ENCODE measurements around the gene CTNND2.
"Not testable (repeated sequence)": the region's sequence is repeated elsewhere in the genome, so short reads cannot be mapped to it uniquely, and the experiment has no call there.

GRCh38 chr5:11616624-11617023 lies 287.6 kb downstream of the CTNND2 start:
- not testable (repeated sequence) for TF ChIP-seq ZEB2 (IDR thresholded peaks at IDR 0.05); BRF1 (IDR thresholded peaks at IDR 0.05; ENCODE audit: borderline replicate concordance, extremely low read depth, insufficient read length); CHD4 (IDR thresholded peaks at IDR 0.05; ENCODE audit: insufficient read depth, insufficient replicate concordance, low read depth, low read length, poor library complexity, severe bottlenecking); ZNF449 (CRISPR knock-in tag; IDR thresholded peaks at IDR 0.05); NR2F6 (CRISPR knock-in tag; IDR thresholded peaks at IDR 0.05); DPF2 (IDR thresholded peaks at IDR 0.05); EZH2 (IDR thresholded peaks at IDR 0.05; ENCODE audit: borderline replicate concordance, low read depth, low read length); POLR2A (conservative IDR thresholded peaks at IDR 0.05); E2F1 (CRISPR knock-in tag; IDR thresholded peaks at IDR 0.05); CTCF (IDR thresholded peaks at IDR 0.05 in 2 of 3, conservative IDR thresholded peaks at IDR 0.05 in 1 of 3; ENCODE audit: insufficient read depth in 2 of 3, low read depth in 1 of 3, low read length in 3 of 3); HDAC6 (IDR thresholded peaks at IDR 0.05; ENCODE audit: low read depth, low read length); CEBPB (tag; IDR thresholded peaks at IDR 0.05); FOXJ3 (CRISPR knock-in tag; IDR thresholded peaks at IDR 0.05)

All from K562 (cell line).